Hematopoietic multipotent progenitor cell treated with erythropoietin and hydrocortisone succinate and interleukin-3 and kit ligand, for 4 days (in vitro differentiated cells): ENCODE results near the gene TAF4.

Experiments used
- DNase-seq: peaks from one replicate; pipeline ENCODE4 v3.0.0-alpha.2; 2015

TAF4 gene

GRCh38 chr20:61940976-61941720 lies 124.5 kb downstream of the TAF4 start:
- no peak for DNase-seq

- DNase-seq, result no peak
Observed at GRCh38 chr20:61940491-61940890, 125.2 kb downstream of the TAF4 start.

GRCh38 chr20:61939691-61940360 lies 125.9 kb downstream of the TAF4 start:
- DNase-seq, result no peak

DNA sequence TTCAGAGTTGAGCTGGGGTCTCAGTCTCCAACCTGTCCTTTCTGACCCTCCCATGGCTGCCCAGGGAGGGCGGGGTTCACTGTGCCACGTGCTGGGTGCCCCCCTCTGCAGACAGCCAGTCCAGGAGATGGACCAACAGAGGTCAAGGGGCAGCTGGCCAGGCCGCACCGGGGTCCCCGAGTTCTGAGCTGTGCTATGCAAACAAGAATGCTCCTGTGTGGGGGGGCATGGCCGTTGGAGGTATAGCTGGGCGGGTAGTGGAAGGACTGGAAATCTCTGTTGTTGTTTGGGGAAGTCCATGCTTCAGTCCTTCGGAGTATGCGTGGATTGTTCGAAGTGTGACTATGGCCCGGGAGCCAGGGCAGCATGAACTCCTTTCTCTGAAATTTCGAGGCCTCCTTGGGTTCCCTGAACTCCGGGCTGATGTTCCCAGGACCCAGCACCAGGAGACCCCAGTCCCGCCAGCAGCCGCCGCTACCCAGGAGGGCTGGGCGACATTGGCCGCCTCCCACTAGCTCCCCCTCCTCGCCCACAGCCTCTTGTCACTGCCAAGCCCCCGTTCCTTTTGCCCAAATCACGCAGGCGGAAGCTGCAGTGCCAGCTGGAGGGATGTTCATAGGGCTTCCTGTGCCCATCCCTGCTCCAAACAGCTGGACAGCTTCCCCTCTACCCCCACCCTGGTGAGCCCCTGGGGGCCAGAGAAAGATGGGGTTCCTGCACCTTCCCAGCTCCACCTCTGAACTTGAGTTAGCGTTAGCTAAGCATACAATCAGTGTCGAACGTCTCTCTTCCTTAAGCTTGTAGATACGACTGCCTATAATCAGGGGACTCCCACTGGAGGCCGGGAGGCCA lies 126.6 kb downstream of the TAF4 start:
- no peak for DNase-seq

GRCh38 chr20:61937963-61938838 lies 127.5 kb downstream of the TAF4 start:
- no peak for DNase-seq

- no peak for DNase-seq
Observed at GRCh38 chr20:61937146-61937962, 128.3 kb downstream of the TAF4 start.

DNA sequence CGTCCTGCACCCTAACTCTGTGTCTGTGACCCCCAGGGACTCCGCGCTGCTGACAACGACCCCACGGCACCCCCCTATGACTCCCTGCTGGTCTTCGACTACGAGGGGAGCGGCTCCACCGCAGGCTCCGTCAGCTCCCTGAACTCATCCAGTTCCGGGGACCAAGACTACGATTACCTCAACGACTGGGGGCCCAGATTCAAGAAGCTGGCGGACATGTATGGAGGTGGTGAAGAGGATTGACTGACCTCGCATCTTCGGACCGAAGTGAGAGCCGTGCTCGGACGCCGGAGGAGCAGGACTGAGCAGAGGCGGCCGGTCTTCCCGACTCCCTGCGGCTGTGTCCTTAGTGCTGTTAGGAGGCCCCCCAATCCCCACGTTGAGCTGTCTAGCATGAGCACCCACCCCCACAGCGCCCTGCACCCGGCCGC lies 129.0 kb downstream of the TAF4 start:
- no peak for DNase-seq

DNA sequence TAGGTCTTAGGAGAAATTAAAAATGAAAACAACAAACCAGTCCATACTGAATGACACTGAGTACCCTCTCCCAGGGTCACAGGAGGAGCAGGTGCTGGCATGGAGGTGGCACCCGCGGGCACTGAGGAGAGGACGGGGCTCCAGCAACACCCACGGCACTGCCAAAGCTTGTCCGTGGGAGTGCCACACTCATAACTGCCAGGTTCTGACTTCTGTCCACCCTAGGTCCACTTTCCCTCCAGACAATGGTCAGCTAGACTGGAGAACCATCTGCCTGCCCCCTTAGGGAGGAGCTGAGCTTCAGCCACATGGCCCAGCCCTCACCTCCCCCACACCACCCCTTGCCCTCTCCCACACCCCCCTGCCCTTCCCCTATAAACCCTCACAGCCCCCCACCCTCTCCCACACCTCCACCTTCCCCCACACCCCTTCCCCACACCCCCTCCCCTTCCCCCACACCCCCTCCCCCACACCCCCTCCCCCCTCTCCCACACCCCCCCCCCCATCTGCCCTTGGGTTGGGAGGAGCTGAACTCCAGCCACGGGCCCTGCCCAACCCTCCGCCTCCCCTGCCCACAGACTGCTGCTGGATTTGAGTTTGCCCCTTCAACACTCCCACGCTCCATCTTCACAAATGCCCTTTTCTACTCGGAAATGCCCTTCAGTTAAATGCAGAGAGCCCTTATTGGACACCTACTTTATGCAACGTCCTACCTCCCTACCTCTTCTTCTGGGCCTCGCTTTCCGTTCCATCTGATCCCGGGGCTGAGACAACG lies 129.6 kb downstream of the TAF4 start:
- DNase-seq, result no peak

- DNase-seq, result no peak
Observed at GRCh38 chr20:61934716-61935530, 130.8 kb downstream of the TAF4 start.

DNA sequence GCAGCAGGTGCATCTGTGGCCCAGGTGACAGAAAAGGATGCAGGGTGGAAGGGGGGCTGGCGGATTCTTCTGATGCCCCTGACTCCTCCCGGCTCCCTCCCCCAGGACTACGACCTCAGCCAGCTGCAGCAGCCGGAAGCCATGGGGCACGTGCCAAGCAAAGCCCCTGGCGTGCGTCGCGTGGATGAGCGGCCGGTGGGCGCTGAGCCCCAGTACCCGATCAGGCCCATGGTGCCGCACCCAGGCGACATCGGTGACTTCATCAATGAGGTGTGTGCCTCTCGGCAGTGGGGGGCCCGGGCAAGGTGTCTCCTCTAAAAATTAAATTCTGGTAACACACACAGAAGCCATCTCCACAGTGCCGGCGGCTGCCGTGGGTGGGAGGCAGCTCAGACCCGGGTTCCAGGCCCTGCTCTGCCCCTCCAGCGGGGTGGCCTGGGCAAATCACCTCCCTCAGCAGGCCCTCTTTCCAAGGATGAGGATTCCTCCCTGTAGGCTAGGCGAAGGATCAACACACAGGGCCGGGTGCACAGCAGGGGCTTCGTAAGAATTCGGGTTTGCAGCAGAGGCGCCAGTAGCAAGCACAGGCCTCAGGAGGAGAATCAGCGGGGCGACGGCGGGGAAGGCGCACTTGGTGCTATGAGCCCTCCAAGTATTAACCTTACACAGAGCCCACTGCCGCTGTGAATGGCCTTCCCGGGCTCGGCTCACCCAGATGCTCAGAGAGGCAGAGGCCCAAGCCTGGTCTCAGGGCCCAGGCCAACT lies 131.5 kb downstream of the TAF4 start:
- DNase-seq, result no peak

DNA sequence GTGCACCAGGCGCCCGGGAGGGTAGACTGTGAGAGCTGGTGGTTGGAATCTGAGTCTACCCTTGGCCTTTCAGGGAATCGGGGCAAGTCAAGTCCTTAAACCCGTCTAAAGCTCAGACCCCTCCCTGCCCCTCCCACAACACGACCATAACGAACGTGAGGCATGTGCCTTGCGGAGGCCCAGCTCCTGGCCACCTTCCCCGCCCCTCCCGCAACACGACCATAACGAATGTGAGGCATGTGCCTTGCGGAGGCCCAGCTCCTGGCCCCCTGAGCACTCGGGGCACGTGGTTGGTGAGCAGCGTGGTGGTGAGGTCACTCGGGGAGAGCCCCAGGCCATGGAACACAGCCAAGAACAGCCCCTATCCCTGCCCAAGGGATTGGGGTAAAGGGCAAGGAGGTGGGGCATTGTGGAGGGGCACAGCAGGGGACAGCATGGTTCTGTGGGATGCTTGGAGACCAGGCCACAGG lies 132.2 kb downstream of the TAF4 start:
- DNase-seq, result no peak

- no peak for DNase-seq
Observed at GRCh38 chr20:61932711-61933480, 132.8 kb downstream of the TAF4 start.

- no peak for DNase-seq
Observed at GRCh38 chr20:61932199-61932592, 133.5 kb downstream of the TAF4 start.

- no peak for DNase-seq
Observed at GRCh38 chr20:61931476-61932198, 134.0 kb downstream of the TAF4 start.

DNA sequence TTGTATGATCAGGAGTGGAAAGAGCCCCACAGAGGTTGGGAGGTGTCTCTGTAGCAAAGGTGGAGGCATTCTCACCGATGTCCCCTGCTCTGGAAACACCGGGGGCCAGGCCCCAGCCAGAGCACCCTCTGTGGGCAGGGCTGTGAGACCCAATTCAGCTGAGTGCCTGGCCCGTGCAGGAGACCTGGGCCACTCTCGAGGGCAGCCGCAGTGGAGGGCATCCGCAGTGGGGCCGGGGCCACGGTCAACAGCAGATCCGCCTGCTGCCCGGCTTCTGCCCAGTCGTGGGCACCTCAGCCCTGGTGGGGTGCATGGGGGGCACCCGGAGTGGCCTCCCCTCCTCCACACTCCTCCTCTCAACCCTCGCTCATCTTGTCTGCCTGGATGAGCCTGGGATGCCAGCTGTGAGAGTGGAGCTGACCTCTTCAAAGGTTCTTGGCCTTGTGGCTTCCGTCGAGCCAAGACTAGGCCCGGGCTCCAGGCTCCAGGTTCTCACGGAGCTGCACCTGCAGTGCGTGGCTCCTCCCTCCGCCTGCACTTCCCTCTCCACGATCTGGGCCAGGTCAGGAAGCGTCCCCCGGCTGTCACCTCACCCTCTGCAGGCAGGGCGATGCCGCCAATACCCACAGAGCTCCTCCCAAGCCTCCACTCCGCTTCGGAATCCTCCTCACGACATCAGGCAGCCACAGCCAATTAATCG lies 134.8 kb downstream of the TAF4 start:
- DNase-seq, result no peak

DNA sequence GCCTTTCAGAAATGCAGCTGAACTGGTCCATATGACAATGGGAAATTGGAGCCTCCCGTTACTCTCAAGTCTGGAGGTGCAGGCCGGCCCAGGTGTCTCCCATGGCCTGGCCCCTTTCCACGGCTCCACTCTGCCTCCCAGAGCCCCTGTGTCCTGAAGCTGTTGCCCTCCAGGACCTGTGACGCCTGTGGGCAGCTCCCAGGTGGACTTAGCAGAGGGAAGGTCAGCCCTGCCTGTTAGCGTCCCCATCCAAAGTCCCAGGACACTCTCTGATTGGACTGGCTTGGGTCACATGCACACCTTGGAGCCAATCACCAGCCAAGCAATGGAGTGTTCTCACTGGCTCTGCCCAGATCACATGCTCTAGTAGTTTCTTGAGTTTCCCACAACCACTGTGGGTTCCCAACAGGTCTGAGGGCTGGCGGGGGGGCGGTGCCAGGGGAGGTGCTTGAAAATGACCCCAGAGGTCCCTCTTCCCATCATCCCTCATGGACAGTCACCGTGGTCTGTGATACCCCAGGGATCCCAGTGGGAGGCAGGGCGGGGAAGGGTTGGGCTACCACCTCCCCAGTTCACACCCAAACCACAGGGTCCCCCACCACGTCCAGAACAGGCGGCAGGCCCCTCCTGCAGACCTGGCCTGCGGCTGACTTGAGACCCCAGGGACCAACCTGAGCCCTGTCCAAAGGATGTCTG lies 135.6 kb downstream of the TAF4 start:
- no peak for DNase-seq
